HG02938 (cell line): ENCODE data around the gene CARD19.

Source experiments
- ATAC-seq: cut with Tn5 transposase; IDR thresholded peaks from one replicate; pipeline ENCODE4 v1.9.1; 2021; ENCODE audit warnings: mild to moderate bottlenecking, moderate library complexity; ENCODE audit not compliant: unreplicated experiment

Gene CARD19

DNA sequence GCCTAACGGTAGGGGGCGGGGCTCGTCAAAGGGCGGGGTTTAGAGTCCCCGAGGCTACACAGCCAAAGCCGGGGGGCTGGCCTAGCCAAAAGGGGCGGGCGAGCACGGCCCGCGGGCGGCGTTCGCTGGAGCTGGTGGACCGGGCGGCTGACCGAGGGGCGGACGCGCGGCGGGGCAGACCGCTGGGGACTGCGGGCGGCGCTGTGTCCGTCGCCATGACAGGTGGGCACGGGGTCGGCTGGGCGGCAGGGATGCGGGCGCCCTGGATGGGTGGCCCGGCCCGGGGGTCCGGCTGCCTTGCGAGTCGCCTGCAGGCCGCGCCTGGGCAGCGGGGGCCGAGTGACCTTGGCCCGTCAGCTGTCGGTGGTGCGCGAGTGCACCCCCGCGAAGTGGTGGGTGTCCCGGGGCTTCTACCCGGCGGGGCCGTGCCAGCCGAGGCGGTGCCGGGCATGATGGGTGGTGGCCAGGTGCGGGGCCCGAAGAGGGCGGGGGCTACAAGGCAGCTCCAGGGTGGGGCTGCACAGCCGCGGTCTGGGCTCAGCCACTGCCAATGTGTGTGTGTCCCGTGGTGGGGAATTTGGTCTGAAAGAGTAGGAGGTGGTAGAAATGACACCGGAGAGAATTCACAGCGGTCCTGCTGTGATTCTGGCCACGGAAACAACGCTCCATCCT, at the start of gene CARD19:
Gene CARD19 (plus strand): TSS at position 87 of the 672 bp plus-strand sequence. CDS start 129 bp downstream, at position 216.
- ATAC-seq, result peak; percentile 41

GRCh38 chr9:93048566-93049448, 47.2 kb upstream of the CARD19 start:
- ATAC-seq, result no peak

DNA sequence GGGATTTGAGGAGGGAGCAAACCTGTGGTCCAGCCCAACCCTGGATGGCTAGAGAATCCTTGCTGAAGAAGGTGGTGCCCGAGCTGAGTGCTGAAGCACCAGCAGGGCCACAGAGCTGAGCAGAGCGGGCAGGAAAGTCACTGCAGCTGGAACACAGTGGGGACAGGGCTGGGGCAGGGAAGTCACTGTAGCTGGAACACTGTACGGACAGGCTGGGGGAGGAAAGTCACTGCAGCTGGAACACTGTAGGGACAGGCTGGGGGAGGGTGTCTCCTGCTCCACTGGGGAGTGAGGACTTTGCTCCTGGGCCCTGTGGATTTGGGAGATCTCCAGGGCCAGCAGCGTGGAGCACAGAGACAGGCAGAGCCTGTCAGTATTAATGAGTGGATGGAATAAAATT, 46.5 kb upstream of the CARD19 start:
- ATAC-seq, result no peak

- ATAC-seq, result no peak
These were observed 45.8 kb upstream of the CARD19 start for GRCh38 chr9:93050231-93050630.

DNA sequence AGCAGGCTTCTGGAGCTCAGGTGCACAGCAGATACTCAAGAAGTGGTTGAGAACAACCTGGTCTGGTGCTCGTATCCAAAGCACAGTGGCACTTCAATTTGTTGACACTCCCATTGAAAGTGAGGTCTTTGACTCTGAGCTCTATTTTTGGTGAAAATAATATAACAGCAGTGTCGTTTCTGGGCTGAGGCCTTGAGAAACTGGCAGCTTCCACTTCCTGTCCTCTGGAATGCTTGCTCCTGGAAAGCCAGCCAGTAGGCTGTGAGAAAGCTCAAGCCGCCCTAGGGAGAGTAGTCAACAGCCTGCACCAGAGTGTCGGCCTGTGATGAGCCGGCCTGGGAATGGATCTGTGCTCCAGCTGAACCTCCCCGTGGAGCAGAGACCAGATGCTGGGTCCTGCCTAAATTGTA, 44.3 kb upstream of the CARD19 start:
- ATAC-seq, result no peak

DNA sequence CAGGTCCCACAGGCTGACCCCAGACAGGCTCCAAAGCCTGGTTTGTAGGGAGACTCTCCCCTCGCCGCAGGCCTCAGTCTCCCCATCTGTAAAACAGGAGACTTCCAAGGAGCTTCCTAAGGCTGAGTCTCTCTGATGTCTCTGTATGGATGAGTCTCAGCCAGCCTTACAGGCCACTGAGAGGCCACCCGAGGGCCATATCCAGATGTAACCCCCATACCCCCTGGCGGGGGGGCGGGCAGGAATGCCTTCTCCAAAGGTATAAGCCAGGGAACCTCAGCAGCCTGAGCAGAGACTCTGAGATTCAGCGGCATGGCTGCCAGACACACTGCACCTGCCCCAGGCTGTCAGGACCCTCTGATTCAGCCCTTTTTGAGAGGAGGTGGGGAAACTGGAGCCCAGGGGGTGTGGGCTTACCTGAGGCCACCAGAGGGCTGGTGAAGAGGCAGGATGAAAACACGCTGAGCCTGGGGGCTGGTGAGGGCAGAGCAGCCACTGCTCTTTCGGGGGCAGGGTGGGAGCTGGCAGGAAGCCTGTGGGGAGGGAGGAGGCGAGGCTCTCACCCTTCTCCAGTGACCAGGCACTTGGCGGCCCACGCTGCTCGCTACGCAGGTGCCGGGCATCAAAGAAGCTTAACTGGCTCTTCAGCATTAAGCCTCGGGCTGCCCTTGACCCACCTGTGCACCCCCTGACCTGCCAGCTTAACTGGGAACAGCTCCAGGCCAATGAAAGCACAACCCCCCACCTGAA, 43.1 kb upstream of the CARD19 start:
- ATAC-seq, result no peak

DNA sequence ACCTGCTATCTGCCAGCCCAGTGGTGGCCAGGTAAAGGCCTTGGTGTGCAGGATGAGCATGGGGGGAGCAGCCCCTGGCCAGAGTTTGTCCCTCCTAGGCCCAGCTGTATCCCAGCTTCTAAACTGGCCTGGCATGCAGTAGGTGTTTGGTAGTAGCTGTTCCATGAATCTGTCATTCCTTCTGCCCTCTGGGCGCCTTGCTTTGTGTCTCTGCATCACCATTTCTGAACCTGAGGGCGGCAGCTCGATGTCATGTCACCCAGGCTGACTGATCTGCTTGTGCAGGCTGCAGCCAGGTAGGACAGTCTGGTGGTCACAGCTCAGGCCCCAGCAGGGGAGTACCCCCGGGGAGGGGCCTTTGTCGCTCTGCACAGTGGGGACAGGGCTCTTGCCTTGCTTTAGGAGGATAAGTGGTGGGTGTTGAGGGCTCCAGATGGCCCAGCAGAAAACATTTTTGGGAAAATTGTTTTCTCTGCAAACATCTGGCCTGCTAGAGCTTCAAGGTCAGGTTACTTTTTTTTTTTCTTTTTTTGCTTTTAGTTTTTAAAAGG, 42.2 kb upstream of the CARD19 start:
- no peak for ATAC-seq

DNA sequence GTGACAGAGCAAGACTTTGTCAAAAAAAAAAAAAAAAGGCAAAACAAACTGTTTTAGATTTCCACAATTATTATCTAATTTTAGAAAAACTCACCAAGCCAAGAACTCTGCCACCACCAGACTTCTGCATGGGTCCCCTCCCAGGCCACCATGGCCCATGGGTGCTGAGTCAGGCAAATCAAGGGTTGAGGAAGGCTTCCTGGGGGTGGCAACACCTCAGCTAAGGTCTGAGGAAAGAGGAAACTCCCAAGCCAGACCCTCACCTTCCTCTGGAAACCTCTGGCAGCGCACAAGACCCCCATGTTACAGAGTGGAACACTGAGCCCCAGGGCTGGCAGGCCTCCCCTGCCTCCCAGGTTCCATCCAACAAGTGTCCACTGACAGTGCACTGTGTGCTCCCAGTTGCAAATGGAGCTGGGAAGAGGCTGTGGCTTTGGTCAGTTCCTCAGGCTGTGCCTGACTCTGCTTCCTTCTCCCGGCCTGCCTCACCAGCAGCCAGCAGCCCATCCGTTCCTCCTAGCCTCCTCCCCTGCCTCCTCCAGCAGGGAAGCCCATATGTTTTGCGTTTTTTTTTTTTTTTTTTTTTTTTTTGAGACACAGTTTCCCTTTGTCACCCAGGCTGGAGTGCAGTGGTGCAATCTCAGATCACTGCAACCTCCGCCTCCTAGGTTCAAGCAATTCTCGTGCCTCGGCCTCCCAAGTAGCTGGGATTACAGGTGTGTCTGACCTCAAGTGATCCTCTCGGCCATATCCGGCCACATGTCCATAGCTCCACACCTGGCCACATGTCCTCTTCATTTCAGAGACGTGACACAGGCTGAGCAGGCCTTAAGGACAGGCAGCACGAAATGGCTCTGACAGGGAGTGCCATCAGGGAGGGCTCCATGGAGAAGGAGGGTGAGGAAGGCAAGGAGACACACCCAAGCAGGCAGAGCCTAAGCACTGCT, 41.0 kb upstream of the CARD19 start:
- no peak for ATAC-seq

DNA sequence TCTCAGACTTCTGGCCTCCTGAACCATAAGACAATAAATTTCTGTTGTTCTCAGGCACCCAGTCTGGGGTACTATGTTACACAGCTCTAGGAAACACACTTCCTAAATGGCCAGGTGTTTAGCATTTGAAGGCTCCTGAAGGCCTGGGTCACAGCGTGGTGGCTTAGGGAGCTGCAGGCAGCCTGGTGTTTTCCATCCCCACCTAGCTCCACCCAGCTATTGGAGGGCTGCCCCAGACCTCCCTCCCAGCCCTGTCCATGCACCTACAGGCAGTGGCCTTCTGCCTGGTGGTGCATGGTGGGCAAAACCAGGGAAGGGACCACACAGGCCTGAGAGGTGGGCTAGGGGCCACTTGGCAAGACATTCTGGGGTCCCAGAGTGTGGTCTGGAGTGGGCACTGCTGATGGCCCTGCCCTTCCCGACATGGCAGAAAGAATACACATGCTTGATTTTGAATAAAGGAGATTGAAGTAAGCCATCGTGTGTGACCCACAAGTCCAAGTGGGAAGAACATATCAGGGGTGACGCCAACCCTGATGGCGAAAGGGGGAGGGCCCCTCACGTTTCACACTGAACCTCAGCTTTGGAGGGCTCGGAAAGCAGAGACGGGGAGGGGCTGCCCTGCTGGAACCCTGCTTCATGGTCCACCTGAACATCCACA, 38.8 kb upstream of the CARD19 start:
- no peak for ATAC-seq

DNA sequence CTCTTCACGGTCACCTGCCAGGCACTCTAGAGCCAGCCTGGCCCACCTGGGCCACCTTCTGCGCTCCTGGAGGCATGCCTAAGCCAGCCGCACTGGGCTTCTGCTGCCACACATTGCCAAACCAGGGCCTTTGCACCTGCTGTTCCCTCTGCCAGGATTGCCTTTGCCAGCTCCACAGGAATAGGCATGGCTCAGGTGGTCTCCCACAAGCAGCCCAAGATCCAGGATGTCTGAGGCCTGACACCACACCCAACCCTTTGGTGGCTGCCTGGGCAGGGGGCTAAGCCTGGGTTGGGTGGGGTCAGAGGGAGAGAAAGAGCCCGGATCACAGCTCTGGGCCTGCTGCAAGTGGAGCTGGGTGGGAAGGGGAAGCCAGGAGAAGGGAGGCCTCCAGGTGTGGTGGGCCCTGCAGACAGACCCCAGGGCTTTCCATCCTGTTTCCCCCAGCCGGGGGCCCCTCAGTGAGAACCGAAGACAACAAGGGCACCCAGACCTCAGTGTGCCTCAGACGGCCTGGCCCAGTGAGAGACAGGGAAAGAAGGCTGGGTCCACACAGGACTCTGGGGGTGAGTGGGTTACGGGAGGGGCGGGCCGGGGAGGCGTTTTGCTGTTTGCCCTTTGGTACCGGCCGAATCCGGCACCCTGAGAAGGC, 38.2 kb upstream of the CARD19 start:
- ATAC-seq, result peak; percentile 7

DNA sequence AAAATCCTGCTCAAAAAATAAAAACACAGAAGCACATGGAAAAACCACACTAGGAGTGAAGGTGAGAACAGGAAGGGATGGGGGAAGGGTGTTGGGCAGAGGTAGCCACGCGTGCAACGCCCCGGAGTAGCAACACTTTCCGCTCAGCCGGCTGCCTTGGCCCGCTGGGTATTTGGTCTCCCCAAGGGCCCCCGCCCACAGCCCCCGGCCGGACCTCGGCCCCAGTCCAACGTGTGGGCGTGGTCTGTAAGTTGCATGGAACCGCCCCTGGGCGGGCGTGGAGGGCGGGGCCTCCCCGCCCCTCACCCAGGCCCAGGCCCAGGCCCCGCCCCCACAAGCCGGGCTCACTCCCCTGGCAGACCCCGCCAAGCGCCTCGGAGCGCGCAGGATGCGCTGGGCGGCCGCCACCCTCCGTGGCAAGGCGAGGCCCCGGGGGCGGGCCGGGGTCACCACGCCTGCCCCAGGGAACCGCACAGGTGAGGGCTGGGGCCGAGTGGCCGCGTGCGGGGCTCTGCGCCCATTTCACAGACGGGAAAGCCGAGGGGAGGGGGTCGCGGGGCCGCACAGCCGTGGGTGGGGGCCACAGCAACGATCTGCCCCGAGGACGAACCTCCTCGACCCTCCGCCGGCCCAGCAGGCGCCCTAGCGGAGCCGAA, 37.5 kb upstream of the CARD19 start, which contains the start of gene SUSD3:
Gene SUSD3 (plus strand): TSS at position 347 of the 656 bp plus-strand sequence. CDS start 42 bp downstream, at position 389.
- peak; percentile 39 for ATAC-seq

DNA sequence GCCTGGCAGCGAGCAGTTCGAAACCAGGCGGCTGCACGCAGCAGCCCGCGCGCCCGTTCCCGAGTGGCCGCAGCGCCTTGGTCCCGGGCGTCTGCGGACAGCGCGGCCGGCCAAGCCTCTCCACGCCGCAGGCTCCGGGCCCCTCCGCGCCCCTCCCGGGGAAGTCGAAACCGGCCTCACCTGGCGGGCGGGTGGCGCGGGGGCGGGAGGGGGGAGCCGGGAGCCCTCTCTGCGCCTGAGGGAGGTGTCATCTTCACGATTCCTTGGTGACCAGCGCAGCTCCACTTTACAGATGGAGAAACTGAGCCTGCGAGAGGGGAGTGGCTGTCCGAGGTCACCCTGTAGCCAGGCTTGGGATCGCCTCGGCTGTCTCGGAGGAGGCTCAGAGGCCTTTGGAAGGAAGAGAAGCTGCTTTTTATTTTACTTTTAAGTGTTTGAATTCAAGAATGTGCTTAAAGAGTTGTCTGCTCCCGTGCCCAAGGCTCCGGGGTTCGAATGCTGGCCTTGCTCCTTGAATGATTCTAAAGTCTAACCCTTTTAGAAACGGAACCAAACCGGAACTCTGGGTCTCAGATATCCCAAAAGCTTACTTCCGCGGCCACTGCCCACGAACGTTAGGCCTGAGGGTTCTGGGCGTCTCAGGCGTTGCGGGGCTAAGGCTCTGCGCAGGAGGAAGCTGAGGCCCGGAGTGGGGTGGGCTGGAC, 36.9 kb upstream of the CARD19 start:
- ATAC-seq, result no peak

DNA sequence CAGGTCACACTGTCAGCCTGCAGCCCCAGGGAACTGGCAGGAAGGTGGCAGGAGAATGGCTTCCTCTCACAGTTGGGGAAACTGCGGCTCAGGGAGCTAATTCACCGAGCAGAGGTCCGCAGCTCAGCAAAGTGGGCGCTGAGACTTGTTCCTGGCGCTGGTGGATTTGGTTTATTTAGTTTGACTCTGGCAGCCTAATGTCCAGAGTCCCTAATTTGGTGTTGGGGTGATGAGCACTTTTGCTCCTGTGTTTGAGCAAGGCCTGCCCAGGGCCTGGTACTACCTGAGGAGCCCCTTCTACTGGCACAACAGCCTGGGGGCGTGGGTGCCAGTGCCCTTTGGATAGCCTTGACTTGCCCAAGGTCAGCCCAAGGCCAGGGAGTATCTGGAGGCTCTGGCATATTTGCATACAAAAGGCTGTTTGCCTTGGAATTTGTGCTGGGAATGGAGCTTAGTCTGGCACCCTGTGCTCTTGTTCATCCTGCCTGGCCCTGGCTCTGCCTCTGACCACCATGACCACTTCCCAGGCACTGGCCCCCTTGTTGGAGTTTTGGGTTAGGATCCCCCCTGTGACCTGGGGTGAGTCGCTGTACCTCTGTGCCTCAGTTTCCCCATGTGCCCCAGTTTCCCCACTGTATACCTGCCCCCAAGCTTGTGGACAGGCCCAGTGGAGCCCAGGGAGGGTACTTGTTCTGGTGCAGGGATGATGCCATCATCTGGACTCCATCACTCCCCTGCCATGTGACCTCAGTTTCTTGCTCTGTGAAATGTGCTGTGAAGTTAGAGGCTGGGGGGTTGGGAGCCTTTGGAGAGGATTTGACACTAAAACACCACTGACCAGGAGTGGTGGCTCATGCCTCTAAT, 36.1 kb upstream of the CARD19 start:
- no peak for ATAC-seq

GRCh38 chr9:93060746-93061259, 35.2 kb upstream of the CARD19 start:
- no peak for ATAC-seq

GRCh38 chr9:93061260-93061751, 34.7 kb upstream of the CARD19 start:
- ATAC-seq, result no peak
